CD4-positive, alpha-beta T cell (primary cell): Measurements from ENCODE around the gene GALNTL6. TPM values are rescaled to one million over a fixed set of nuclear protein-coding genes. Genes with fewer than 3 reads are reported as not detected.

Source experiments
- ATAC-seq: fragments of 200-7000 bp; cut with Tn5 transposase; one replicate; pipeline ENCODE4 v1.10.0; 2022; ENCODE audit warnings: mild to moderate bottlenecking; ENCODE audit not compliant: poor library complexity
- CTCF ChIA-PET: fragments of 350-600 bp; sonication (Branson Sonifier 250); formaldehyde crosslinking; loops from one replicate; lab custom pipeline; 2021; ENCODE audit warnings: antibody characterized with exemption, inconsistent platforms; lab: Charles Lee
- POLR2A ChIA-PET: fragments of 350-600 bp; sonication (Branson Sonifier 250); formaldehyde crosslinking; loops from one replicate; lab custom pipeline; 2021; ENCODE audit warnings: antibody characterized with exemption, inconsistent platforms; lab: Charles Lee
- DNase-seq, 14 experiments: peaks; one replicate each; pipeline ENCODE4 v3.0.0-alpha.2; 2013 to 2020; ENCODE audit warnings: mixed read lengths in 2 of 14
- H3K27ac ChIP-seq, 2 donors: one replicate each; pipeline versions ENCODE4 v1.5.1 to v1.7.0; 2013; ENCODE audit warnings: low read length in 2 of 2, low read depth in 1 of 2, mild to moderate bottlenecking in 1 of 2
- H3K27me3 ChIP-seq, 2 experiments: 1 replicate in 1 of 2; 2 replicates in 1 of 2; pipeline versions ENCODE4 v1.6.1 to v1.7.0; 2013; ENCODE audit warnings: low read length in 2 of 2, control low read depth in 1 of 2, mild to moderate bottlenecking in 1 of 2, moderate library complexity in 1 of 2; ENCODE audit not compliant: insufficient read depth in 2 of 2, control insufficient read depth in 1 of 2
- H3K36me3 ChIP-seq: one replicate; pipeline ENCODE4 v1.6.1; 2013; ENCODE audit warnings: low read length, control low read depth; ENCODE audit not compliant: insufficient read depth
- H3K4me1 ChIP-seq: one replicate; pipeline ENCODE4 v1.6.1; 2013; ENCODE audit warnings: low read length, control low read depth; ENCODE audit not compliant: insufficient read depth
- H3K4me3 ChIP-seq: one replicate; pipeline ENCODE4 v1.5.1; 2013; ENCODE audit warnings: mild to moderate bottlenecking, low read length, moderate library complexity
- H3K9me3 ChIP-seq, 2 experiments: 1 replicate in 1 of 2; 2 replicates in 1 of 2; pipeline versions ENCODE4 v1.6.1 to v1.7.0; 2013; ENCODE audit warnings: low read length in 2 of 2, mild to moderate bottlenecking in 2 of 2, control low read depth in 1 of 2, moderate library complexity in 1 of 2; ENCODE audit not compliant: control insufficient read depth in 1 of 2, insufficient read depth in 1 of 2
- H3K27ac Mint-ChIP-seq: one replicate; pipeline ENCODE4 v1.8.0; 2020; ENCODE audit warnings: mixed read lengths
- H3K27me3 Mint-ChIP-seq: one replicate; pipeline ENCODE4 v1.8.0; 2021; ENCODE audit warnings: mixed read lengths
- H3K36me3 Mint-ChIP-seq: one replicate; pipeline ENCODE4 v1.8.0; 2021; ENCODE audit warnings: low read depth, mixed read lengths
- H3K4me1 Mint-ChIP-seq: one replicate; pipeline ENCODE4 v1.8.0; 2021; ENCODE audit warnings: low read depth, mixed read lengths
- H3K4me3 Mint-ChIP-seq: one replicate; pipeline ENCODE4 v1.8.0; 2020; ENCODE audit warnings: mild to moderate bottlenecking, mixed read lengths
- H3K9me3 Mint-ChIP-seq: one replicate; pipeline ENCODE4 v1.8.0; 2020; ENCODE audit warnings: mixed read lengths
- CTCF ChIP-seq: fragments of 200-600 bp; IDR thresholded peaks from one replicate; pipeline ENCODE4 v1.8.0; 2022; ENCODE audit warnings: antibody characterized with exemption, mild to moderate bottlenecking
- intact Hi-C, 2 experiments: fragments of 100-400 bp; cut with DNase I in 1 of 2; cut with micrococcal nuclease in 1 of 2; formaldehyde crosslinking; loops; one replicate each; pipeline versions ENCODE4 v1.15.1 to v1.9.0; 2023 to 2025; cut with DNase I, micrococcal nuclease
- total RNA-seq, 174 experiments: library from RNA in 2 of 174; stranded (reverse) in 2 of 174; gene quantifications; one replicate each; pipeline ENCODE4 v1.2.3 and lab custom pipeline; 2021 to 2026

Gene GALNTL6
- total RNA-seq, 2 experiments from 2014 or later, result not detected

- Histone ChIP-seq H3K4me3 (no peak overlapping the region), H3K4me1 (no peaks in the 10 kb centered on the region), H3K36me3 (no peaks in the 10 kb centered on the region), H3K27me3 (no peaks in the 10 kb centered on the region), H3K27ac (no peak overlapping the region), H3K9me3 (no peaks in the 10 kb centered on the region)
- Mint-ChIP-seq H3K27ac (no peak overlapping the region), H3K27me3 (no peaks in the 10 kb centered on the region), H3K9me3 (peaks cover 2% of the 10 kb centered on the region), H3K36me3 (no peaks in the 10 kb centered on the region), H3K4me3 (no peak overlapping the region), H3K4me1 (no peaks in the 10 kb centered on the region)
- intact Hi-C loops, result no loop called here
- DNase-seq (no peak), ATAC-seq (no peak)
- no peak for TF ChIP-seq CTCF
- ChIA-PET POLR2A (no interaction called here), CTCF (interaction anchor here (0.6 kb wide), 1 partner anchor 10 kb away, joined by 3 read pairs; no protein-coding TSS in a partner anchor)
Observed at GRCh38 chr4:172323288-172323687, 510.1 kb downstream of the GALNTL6 start.

GRCh38 chr4:172344308-172344938 is 531.2 kb downstream of the GALNTL6 start:
- Mint-ChIP-seq H3K36me3 (no peaks in the 10 kb centered on the region), H3K9me3 (peaks cover 3% of the 10 kb centered on the region), H3K4me3 (no peak overlapping the region), H3K27me3 (no peaks in the 10 kb centered on the region), H3K27ac (no peak overlapping the region), H3K4me1 (no peaks in the 10 kb centered on the region)
- DNase-seq (no peak), ATAC-seq (no peak)
- intact Hi-C loops, result no loop called here
- TF ChIP-seq CTCF, result no peak
- no peak overlapping the region for H3K4me3 ChIP-seq
- no peaks in the 10 kb centered on the region for H3K4me1 ChIP-seq
- no peaks in the 10 kb centered on the region for H3K36me3 ChIP-seq
- POLR2A ChIA-PET, result no interaction called here
- H3K27ac ChIP-seq, result no peak overlapping the region
- peaks cover 0 to 8% of the 10 kb centered on the region in 2 experiments for H3K9me3 ChIP-seq
- no peaks in the 10 kb centered on the region for H3K27me3 ChIP-seq
- CTCF ChIA-PET, result no interaction called here

GRCh38 chr4:172348426-172348825 is 535.2 kb downstream of the GALNTL6 start:
- H3K36me3 ChIP-seq, result no peaks in the 10 kb centered on the region
- H3K4me3 ChIP-seq, result no peak overlapping the region
- Mint-ChIP-seq H3K27me3 (no peaks in the 10 kb centered on the region), H3K4me1 (no peaks in the 10 kb centered on the region), H3K36me3 (no peaks in the 10 kb centered on the region), H3K27ac (no peak overlapping the region), H3K4me3 (no peak overlapping the region), H3K9me3 (no peaks in the 10 kb centered on the region)
- intact Hi-C loops, result no loop called here
- H3K4me1 ChIP-seq, result no peaks in the 10 kb centered on the region
- no peaks in the 10 kb centered on the region for H3K27me3 ChIP-seq
- peaks cover 0 to 3% of the 10 kb centered on the region in 2 experiments for H3K9me3 ChIP-seq
- DNase-seq (no peak), ATAC-seq (no peak)
- CTCF ChIA-PET, result no interaction called here
- H3K27ac ChIP-seq, result no peak overlapping the region
- POLR2A ChIA-PET, result no interaction called here
- no peak for TF ChIP-seq CTCF
